ENCODE data around the gene TUBGCP2.
A peak's percentile ranks its signal among the peaks of the same experiment; 100 is the strongest.

Gene TUBGCP2, protein sequence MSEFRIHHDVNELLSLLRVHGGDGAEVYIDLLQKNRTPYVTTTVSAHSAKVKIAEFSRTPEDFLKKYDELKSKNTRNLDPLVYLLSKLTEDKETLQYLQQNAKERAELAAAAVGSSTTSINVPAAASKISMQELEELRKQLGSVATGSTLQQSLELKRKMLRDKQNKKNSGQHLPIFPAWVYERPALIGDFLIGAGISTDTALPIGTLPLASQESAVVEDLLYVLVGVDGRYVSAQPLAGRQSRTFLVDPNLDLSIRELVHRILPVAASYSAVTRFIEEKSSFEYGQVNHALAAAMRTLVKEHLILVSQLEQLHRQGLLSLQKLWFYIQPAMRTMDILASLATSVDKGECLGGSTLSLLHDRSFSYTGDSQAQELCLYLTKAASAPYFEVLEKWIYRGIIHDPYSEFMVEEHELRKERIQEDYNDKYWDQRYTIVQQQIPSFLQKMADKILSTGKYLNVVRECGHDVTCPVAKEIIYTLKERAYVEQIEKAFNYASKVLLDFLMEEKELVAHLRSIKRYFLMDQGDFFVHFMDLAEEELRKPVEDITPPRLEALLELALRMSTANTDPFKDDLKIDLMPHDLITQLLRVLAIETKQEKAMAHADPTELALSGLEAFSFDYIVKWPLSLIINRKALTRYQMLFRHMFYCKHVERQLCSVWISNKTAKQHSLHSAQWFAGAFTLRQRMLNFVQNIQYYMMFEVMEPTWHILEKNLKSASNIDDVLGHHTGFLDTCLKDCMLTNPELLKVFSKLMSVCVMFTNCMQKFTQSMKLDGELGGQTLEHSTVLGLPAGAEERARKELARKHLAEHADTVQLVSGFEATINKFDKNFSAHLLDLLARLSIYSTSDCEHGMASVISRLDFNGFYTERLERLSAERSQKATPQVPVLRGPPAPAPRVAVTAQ

DNA sequence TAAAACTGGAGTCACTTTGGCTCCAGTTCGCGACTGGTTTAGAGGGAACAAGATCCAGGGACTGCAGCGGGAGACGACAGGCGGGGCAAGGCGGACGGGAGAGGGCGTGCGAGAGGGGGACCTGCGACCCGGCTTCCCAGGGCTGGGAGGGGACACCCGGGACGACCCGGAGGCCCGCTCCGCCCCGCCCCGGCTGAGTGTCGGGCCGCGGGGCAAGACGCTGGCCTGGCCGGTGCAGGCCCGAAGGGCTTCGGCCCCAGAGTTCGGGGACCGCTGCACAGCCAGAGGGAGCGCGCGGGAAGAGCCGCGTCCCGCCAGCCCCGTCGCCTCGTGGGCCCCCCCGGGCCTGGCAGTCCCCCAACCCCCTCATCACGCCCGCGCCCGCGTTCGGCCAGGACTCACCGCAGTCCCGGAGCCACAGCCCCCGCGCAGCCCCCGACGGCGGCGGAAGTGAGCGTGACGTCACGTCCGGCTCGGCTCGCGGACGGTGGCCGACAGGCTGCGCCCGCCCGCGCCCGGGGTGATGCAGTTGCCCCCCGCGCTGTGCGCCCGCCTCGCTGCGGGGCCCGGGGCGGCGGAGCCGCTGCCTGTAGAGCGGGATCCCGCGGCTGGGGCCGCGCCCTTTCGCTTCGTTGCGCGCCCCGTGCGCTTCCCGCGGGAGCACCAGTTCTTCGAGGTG lies at the start of gene TUBGCP2, which contains the start of gene ZNF511:
TUBGCP2 (minus strand) TSS at position 452 of the 679 bp plus-strand sequence. CDS start 5,931 bp downstream, outside the sequence.
ZNF511 (plus strand) TSS at position 494 of the 679 bp plus-strand sequence; CDS start at position 524, 30 bp downstream.
- peak within 1 kb of the TSS; percentile 96 for H3K4me3 ChIP-seq (ENCODE audit: low read depth, low read length)
- DNase-seq (ENCODE audit: low read depth): peak; percentile 52

DNA sequence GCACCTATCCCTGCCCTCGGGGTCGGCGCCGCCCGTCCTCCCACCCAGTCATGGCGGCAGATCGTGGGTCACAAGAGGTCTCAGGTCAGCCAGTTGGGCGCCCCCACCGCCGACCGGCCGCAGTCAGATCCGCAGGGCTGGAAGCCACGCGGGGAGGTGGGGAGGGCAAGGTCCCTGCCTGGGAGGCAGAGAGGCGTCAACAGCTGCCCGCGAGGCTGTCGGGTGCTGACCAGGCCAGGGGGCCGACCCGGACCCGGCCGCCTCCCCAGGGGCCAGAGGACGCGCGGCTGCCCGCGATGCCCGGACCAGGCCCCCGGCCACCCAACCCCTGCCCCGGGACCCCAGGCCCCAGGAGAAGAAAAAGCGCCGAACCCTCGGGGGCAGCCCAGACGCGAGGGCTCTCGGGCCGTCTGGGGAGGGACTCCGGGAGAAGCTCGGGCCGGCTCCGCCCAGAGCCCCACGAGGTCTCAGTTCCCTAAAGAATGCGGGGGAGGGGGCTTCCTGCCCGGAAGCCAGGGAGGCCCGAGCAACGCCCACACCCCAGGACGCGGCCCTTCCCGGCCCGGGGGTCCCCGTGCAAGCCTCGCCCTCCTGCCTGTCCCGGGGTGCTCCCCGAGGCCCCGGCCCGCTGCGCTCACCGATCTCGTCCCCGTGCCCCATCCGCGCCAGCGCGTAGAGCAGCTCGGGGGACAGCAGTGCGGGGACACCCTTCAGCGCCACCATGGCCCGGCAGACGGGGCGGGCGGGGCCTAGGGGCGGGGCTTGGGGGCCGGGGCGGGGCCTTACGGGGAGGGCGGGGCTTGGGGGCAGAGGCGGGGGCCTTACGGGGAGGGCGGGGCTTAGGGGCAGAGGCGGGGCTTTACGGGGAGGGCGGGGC lies 48.9 kb upstream of the TUBGCP2 start, which contains the start of gene FUOM:
FUOM (minus strand) TSS at position 735 of the 877 bp plus-strand sequence; CDS start at position 723, 12 bp downstream.
- DNase-seq (ENCODE audit: low read depth): peak; percentile 21
- peak within 1 kb of the TSS; percentile 60 for H3K4me3 ChIP-seq (ENCODE audit: low read depth, low read length)

DNA sequence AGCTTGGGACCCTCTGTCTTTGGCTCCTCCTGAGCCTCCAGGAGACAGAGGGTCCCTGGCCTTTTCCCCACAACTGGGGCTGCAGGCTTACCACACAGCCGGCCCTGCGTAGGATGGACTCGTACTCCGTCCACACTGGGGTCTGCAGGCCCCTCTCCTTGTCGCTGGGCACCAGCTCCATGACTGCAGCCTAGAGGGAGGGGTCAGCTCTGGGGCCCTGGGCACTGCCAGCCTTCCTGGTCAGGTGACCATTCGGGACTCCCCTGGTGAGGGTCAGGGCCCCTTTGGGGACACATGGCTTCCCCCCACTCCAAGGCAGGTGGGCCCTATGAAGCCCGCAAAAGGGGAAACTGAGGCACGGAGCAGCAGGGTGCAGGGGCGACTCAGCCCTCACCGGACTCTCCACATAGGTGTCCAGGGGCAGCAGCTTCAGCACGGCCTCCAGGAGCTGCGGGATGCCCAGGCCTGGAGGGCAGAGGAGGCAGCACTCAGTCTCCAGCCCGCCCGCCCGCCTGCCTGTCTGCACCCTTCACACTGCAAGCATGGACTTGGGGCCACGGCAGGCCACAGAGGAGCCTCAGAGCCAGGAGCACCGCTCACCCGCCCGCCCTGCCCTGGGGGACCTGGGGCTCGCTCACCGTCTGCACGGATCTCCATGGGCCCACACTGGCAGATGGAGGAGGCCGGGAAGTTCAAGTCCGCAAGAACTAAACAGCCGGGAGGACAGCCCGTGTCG lies 48.0 kb upstream of the TUBGCP2 start:
- DNase-seq (ENCODE audit: low read depth): no peak
- H3K4me3 ChIP-seq (ENCODE audit: low read depth, low read length): peak overlapping the region; percentile 60

DNA sequence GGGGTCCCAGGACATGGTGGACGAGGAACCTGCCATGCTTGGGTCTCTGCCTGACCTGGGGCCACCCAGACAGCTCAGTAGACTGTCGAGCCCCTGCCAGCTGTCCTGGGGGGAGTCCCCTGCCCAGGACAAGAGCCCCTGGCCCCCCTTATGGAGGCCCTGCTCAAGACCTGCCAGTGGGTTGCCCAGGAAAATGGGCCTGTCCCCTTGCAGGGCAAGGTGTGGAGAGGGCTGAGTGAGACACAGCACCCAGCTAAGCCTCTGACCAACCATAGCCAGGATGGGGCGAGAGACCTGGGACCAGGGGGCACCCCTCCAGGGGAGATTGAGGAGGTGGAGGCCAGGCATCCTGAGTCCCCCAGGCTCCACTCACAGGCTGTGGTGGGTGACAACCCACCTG lies 47.3 kb upstream of the TUBGCP2 start:
- no peak overlapping the region for H3K4me3 ChIP-seq (ENCODE audit: low read depth, low read length)
- no peak for DNase-seq (ENCODE audit: low read depth)

DNA sequence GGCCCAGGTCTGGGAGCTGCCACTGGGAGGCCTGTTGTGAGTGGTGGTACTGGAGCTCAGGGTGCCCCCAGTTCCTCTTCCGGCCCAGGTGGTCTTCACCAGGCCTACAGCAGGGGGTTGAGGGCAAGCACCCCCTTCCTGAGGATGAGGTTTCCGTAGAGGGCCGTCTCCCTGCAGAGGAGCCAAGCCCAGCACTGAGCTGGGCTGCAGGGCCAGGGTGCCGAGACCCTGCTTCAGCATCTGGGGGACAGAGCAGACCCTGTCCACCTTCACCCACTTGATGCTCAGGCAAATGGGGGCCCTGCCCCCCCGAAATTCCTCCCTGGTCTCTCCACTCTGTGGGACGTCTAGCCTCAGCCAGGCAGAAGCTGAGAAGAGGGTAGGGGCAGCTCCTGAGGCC lies 46.6 kb upstream of the TUBGCP2 start:
- H3K4me3 ChIP-seq (ENCODE audit: low read depth, low read length): no peak overlapping the region
- no peak for DNase-seq (ENCODE audit: low read depth)

DNA sequence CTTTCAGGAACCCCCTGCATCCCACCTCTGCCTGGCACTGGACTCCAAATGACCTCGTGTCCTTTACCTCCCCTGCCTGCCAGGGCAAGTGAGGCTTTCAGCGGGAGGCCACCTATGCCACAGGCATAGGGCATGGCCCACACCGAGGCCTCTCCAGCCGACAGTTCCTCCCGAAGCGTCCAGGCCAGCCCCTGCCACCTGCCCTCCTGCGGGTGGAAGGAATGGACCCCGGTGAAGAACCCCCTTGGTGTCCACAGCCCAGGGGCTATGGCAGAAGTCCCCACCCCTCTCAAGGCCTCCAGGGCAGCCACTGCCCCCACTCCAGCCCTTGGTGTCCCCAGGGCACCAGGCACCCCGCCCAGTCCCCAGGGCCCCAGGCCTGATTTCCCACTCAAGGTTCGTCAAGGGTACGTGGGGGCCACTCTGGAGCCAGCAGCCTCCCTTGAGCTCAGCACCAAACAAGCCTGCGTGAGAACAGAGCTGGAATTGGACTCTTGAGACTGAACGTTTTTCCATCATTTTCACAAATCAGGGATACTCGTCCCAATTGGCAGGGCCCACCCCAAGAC lies 46.1 kb upstream of the TUBGCP2 start:
- H3K4me3 ChIP-seq (ENCODE audit: low read depth, low read length): no peak overlapping the region
- DNase-seq (ENCODE audit: low read depth): no peak

DNA sequence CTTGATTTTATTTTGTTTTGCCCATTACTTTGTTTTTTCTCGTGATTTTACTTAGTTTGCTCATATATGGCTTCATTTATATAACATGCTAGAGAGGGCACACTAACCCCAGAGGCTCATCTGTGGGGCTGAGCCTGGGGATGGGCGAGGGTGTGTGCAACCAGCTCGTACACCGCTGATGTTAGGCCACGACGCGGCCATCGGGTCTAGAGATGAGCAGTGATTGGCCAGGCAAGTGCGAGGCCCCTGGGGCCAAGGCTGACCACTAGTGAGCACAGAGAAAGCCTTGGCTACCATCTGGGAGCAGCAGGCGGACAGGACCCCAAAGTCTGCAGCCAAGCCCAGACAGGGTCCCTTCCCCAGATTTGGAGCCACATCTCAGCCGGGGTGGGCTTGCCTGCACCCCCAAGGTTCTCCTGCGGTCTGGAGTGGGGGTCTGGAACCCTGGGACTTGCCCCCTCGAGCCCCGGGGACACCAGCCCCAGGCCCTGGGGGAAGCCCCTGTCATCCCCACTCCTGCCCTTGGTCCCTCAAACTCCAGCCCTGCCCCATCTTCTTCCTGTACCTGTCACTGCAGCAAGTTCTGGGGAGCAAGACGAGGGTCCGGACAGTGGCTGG lies 45.4 kb upstream of the TUBGCP2 start:
- no peak overlapping the region for H3K4me3 ChIP-seq (ENCODE audit: low read depth, low read length)
- DNase-seq (ENCODE audit: low read depth): no peak

DNA sequence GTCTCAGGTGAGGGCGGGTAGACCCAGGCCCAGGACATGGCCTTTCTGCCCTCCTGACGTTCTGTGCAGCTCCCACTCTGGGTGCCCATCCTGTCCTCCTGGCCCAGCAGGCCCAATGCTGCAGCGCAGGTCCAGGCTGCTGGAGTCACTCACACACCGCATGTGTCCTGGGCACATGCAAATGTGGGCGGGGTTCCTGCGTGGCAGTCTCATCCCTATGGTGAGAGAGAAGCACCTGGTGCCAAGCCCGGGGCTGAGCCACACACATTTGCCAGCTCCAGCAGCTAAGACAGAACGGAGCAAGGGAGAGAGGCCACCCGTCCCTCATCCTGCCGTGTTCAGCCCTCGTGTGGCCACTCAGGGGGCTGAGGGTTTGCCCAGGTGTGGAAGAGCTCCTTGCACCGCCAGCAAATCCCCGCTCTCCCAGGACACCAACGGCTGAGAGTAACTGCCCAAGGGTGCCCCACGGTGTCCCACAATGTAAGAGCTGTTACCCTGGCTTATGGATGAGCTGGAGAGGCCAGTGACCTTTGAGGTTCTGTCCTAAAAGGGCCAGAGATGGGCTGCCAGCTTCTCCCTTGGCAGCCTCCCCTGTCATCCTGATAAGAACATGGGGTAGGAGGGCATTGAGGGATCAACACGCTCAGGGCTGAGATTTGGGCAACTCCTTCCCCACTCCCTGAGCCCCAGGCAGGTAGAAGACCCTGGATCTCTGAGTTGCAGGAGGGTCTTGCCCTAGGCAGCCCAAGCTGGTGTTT lies 44.7 kb upstream of the TUBGCP2 start:
- no peak overlapping the region for H3K4me3 ChIP-seq (ENCODE audit: low read depth, low read length)
- DNase-seq (ENCODE audit: low read depth): no peak

DNA sequence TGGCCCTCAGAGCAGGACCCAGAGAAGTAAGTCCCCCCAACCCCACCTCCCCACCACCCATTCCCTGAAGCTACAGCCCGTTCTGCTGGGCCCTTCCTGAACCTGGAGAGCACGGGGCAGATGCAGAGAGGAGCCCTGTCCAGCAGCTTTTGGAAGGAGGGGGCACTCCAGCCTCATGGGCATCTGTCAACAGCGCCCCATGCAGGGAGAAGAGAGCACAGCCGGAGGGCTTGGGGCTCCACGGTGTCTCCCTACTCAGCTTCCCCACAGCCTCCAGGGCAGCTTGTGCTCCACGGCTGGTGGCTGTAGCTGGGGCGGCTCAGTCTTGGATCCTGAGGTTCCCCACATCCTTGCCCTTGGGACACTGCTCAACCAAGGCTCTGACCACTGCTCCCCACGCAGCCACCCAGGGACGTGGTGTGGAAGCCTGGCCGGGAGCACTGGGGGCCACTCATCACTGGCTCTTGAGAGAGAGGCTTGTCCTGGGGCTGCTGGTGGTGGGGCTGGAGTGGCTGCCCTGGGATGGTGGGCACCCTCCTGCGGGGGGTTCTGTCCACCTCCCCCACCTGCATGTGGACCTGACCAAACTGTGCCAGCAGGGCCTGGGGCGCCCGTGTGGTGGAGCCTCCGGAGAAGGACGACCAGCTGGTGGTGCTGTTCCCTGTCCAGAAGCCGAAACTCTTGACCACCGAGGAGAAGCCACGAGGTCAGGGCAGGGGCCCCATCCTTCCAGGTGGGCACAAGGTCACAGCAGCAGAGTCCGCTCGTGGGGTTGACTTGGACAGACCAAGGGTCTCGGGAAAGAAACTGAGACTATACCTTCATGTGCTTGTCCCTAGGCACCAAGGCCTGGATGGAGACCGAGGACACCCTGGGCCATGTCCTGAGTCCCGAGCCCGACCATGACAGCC lies 43.0 kb upstream of the TUBGCP2 start:
- no peak overlapping the region for H3K4me3 ChIP-seq (ENCODE audit: low read depth, low read length)
- DNase-seq (ENCODE audit: low read depth): no peak

DNA sequence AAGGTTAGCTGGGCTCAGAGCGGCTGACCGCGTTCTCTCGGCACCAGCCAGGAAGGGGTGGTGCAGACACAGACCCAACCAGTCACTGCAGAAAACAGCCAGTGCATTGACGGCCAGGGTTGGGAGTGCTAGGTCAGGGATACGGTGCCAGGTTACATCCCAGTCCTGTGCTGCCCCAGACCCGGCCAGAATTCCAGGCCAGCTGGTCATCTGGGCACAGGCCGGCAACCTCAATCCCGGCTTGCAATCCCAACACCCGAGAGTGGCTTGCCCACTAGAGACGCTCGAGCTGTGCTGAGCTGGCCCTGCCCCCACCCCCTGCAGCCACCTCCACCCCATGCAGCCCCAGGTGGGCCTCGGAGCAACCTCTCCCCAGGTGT lies 42.3 kb upstream of the TUBGCP2 start:
- no peak overlapping the region for H3K4me3 ChIP-seq (ENCODE audit: low read depth, low read length)

DNA sequence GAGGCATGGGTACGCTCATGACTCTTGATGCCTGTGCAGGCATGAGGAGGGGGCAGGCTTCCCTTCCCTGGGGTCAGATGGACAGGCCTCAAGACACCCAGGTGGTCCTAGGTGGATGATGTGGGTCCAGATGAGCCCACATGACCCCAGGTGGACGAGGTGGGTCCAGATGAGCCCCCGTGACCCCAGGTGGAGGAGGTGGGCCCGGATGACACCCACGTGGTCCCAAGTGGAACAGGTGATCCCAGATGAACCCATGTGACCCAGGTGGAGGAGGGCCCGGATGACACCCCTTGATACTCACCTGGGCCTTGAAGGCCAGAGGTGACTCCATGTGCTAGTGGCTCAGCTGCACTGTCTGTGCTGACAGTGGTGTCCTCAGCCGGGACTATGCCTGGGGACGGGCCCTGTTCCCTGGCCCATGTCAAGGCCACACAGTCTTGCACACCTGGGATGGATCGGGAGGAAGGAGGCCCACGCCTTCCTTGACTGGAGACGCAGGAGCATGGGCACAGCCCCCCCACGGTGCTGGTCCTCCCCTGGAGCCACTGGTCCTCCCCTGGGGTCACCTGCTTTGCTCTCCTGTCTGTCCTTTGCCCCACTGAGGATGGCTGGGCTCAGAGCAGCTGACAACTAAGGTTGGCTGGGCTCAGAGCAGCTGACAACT lies 41.7 kb upstream of the TUBGCP2 start:
- no peak for DNase-seq (ENCODE audit: low read depth)
- no peak overlapping the region for H3K4me3 ChIP-seq (ENCODE audit: low read depth, low read length)

More for the DNA sequence above, 42.3 kb upstream of the TUBGCP2 start:
- no peak for DNase-seq (ENCODE audit: low read depth)

DNA sequence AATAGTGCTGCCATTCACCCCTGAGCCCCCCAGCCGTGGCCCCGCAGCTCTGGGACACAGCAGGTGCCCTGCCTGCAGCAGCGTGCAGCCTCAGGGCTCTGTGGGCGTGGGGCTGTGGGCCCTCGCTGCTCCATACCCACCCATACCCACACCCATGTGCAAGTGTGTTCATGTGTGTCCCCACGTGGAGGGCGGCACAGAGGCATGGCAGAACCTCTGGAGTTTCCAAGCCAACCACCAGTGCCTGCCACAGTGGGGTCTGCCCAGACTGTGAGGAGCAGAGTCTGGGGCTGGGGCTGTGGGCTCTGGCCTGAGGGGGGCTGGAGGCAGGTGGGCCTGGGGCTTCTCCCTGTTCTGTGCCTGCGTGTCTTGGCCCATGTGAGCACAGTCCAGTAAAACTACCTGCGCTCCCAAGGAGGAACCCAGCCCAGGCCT lies 40.9 kb upstream of the TUBGCP2 start:
- no peak for DNase-seq (ENCODE audit: low read depth)
- H3K4me3 ChIP-seq (ENCODE audit: low read depth, low read length): no peak overlapping the region

DNA sequence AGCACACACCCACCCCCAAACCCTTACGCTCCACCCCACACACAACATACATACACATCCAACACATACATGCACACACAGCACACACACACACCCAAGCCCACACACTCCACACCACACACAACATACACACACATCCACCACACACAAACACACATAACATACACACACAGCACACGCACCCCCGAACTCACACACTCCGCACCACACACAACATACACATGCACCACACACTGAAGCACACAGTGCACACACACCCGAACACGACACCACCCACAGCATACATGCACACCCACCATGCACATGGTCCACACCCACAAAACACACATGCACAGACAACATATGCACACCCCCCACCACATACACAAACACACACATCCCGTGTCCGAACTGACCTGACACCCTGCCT lies 40.5 kb upstream of the TUBGCP2 start:
- H3K4me3 ChIP-seq (ENCODE audit: low read depth, low read length): no peak overlapping the region

DNA sequence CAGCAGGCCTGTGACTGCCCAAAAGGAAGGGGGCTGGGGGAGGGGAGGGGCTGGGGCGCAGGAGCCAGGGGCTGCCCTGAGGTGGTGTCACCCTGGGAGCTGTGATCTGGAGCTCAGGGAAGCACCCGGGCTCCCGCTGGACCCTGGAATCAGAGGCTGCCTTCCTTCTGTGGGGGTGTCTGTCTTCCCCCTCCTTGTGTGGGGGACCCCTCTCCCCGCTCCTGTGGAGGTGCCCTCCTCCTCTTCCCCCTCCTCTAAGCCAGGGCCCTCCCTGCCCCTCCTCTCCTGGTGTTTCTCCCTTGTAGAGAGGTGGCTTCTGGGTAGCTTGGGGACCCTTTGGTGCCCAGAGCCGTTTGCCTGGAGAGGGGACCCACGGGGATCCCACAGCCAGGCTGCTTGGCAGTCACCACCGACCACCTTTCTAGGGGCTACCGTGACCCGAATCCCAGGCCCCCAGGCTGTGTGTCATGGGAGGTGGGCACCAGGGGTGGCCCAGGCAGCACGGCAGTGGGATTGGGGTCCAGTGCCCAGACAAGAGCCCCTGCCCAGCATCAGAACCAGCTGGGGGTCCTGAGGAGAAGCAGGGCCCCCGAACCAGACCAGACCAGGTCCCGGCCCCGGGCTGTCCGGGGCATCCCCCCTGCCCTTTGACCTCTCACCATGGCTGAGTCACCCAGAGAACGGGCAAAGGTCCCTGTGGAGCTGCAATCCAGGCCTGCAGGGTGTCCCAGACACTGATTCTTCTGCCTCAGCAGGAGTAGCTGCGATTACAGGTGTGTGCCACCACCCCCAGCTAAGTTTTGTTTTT lies 39.2 kb upstream of the TUBGCP2 start:
- no peak overlapping the region for H3K4me3 ChIP-seq (ENCODE audit: low read depth, low read length)
- DNase-seq (ENCODE audit: low read depth): no peak

More for the DNA sequence above, 40.5 kb upstream of the TUBGCP2 start:
- DNase-seq (ENCODE audit: low read depth): no peak

Measured in skeletal muscle cell (primary cell).